ENCODE measurements around the gene AP1M1. TPM values are rescaled to one million over a fixed set of nuclear protein-coding genes. Genes with fewer than 3 reads are reported as not detected.

Gene AP1M1
- polyA plus RNA-seq, 1 donor: 40.1 TPM

DNA sequence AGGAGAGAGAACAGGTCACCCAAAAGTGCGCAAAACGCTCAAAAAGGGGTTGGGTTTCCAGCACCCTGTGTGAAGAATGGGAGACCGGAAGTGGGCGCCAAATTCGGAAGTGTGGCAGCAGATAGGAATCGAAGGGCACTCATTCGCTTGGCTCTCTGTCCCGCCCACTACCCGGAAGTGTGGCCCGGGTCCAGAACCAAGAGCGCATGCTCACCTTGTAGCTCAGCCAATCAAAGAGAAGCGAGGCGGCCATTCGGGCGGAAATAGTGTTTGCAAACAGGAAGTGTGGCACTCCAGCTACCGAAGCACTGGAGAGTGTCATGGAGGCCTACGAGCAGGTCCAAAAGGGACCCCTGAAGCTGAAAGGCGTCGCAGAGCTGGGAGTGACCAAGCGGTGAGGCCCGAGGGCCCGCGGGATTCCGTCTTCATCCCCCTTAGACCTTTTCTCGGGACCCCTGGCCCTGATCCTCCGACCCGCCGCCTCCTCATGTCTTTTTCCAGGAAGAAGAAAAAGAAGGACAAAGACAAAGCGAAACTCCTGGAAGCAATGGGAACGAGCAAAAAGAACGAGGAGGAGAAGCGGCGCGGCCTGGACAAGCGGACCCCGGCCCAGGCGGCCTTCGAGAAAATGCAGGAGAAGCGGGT lies 12.5 kb upstream of the AP1M1 start, which contains the start of gene FAM32A:
TSS of gene FAM32A (plus strand) at position 288 of the 645 bp plus-strand sequence. CDS start at position 321, 33 bp downstream.
- peak; percentile 97 for DNase-seq (ENCODE audit: low read depth)

DNA sequence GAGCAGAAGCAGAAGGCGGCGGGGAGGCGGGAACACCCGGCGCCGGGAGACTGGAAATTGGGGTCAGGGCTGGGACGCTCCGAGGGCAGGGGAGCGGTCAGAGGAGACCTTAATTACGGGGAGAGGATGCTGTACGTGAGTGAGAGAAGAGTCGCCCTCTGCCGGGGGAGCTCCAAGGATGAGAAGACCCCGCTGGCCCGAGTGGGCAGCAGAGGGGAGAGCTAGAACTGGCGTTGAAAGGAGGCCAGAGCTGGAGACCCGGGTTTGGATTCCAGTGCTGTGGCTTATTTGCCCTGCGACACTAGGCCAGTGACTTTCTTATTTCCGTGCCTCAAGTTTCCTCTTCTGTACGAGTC lies 12.0 kb upstream of the AP1M1 start:
- DNase-seq (ENCODE audit: low read depth): no peak

DNA sequence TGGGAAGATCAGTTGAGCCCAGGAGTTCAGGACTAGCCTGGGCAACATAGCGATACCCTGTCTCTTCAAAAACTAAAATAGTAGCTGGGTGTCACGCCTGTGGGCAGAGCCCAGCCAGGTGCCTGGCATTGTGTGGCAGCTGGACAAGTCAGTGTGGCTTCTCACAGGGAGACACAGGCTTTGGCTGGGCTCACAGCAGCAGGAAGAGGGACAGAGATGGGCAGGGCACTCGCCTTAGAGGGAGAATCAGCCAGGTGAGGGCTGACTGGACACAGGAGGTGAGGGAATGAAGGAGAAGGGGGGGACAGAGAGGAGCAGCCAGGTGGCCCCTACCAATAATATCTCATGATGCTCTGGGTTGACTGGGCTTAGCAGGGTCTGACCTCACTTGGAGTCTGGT lies 9.2 kb upstream of the AP1M1 start:
- DNase-seq (ENCODE audit: low read depth): no peak

DNA sequence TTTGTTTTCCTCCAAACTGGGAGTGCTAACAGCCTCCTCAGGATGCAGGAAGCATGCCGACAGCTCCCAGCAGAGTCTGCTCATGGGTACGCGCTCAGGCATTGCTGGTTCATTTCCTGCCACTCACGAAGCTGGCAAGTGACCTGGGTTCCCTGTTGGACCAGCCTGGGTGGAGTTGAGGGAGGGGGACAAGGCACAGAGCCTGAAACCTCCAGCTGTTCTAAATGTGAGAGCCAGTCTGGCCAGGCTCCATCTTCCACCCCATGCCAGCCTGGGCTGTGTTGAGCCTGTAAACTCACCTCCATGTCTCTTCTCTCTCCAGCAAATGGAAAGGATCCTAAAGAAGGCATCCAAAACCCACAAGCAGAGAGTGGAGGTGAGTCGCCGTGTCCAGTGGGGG lies 7.5 kb upstream of the AP1M1 start:
- no peak for DNase-seq (ENCODE audit: low read depth)

DNA sequence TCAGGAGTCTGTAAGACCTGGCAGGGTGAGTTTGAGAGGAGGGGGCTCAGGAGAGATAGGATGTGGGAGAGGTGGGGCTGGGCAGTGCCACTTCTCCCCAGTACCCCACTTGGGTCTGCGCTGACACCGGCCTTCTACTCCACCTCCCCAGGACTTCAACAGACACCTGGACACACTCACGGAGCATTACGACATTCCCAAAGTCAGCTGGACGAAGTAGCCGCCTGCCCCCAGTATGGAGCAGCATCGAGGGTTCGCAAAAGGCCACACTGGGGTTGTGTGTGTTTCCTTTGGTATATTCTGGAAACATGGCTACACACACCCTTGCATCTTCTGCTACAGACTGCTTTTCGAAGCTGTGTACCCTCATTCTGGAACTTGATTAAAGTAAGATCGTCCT lies 7.0 kb upstream of the AP1M1 start:
- DNase-seq (ENCODE audit: low read depth): no peak

DNA sequence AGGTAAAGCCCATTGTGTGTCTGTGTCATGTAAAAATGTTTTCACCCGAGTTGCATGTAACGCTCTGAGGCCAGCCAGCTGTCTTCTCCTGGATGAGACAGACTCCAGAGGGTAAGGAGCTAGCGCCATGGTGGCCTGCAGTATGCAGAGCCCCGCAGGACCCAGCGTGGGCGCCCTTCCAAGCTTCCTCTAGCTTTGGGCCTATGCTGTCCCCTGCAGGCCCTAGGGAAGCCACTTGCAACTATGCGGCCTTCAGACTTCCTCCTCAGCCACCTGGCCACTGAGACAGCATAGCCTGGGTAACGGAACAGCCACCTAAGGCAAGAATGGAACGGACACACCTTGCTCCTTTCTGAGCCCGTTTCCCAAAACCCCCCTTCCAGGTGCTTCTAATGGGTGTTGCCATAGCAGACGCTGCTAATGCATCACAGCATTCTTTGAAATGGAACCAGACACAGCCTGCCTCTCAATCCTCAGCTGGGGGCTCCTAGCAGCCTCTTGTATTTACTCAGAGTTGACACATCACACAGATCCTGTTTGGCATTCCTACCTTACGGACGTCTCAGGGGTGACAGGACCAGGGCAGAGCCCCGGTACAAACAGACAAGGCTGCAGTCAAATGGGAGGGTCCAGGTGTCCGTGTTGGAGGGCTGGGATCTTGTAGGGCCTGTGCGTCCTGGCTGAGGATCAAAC lies 6.3 kb upstream of the AP1M1 start:
- DNase-seq (ENCODE audit: low read depth): no peak

DNA sequence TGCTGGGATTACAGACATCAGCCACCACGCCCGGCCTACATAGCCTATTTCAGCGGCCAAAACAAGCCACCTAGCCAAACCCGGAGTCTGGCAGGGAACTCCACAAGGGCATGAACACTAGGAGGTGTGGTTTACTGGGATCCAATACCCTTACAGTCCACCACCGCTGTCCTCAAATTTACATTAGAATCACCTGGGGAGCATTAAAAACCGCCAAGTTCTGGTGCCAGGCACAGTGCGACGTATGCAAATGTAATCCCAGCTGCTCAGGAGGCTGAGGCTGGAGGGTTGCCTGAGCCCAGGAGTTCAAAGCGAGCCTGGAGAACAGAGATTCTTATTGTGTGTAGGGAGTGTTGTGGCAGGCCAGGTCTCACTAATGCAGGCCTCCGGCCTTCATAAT lies 4.2 kb upstream of the AP1M1 start:
- no peak for DNase-seq (ENCODE audit: low read depth)

DNA sequence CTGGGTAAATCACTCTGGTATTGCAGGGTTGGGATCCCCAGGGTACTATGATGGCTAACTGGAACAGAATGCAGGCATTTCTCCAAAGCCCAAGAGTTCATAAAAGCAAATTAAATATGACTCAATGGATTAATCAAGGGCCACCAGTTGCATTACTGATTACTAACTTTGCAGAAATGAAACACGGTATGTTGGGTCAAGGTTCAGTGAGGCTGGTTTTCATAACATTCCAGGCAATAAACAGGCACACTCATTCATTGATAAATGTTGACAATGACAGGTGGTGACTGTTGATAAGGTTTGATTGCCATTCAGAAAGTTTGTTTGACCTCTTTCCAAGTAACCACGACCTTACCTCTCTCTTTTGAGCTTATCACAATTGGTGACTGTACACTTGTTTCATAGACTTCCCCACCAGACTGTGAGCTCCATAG lies 506 bp upstream of the AP1M1 start:
- no peak for DNase-seq (ENCODE audit: low read depth)

DNA sequence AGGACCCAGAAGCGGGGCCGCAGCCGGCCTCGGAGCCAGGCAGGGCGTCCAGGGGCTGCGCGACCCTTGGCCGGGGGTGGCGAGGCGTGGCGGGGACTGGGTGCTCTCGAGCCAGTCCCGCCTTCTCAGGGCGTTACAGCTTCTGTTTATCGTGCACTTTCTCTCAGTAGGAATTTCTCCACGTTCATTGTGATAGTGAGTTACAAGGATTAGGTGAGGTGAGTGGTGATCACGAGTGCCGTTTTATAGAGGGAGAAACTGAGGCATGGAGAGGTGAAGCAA lies 600 bp downstream of the AP1M1 start:
- DNase-seq (ENCODE audit: low read depth): no peak

DNA sequence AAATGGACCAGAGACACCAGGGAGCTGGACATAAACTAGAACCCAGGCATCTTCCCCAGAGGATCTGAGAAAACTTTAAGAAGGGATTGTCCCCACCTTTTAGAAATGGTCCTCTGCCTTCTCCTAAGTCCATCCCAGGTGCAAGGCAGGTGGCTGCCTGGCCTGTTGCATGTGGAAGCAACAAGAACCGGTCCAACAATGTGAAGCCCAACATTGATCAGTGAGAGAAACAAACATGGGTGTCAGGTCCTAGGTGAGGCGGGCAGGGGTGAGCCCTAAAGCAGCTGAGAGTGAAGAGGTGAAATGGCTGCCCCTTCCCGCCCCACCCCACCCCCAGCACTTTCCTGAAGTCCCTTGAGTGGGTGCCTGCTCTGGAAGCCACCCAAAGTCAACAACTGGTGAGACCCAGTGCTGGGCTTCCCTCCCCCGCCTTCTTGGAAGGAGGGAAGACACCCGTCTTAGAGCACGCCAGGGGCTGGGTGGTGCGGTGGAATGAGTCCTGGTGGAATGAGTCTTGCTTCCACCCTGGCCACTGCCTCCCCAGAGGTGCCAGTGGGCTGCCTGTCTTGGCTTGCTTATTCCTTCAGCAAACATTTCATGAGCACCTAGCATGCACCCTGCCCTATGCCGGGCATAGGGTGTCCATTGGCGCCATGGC lies 1.7 kb downstream of the AP1M1 start:
- no peak for DNase-seq (ENCODE audit: low read depth)

DNA sequence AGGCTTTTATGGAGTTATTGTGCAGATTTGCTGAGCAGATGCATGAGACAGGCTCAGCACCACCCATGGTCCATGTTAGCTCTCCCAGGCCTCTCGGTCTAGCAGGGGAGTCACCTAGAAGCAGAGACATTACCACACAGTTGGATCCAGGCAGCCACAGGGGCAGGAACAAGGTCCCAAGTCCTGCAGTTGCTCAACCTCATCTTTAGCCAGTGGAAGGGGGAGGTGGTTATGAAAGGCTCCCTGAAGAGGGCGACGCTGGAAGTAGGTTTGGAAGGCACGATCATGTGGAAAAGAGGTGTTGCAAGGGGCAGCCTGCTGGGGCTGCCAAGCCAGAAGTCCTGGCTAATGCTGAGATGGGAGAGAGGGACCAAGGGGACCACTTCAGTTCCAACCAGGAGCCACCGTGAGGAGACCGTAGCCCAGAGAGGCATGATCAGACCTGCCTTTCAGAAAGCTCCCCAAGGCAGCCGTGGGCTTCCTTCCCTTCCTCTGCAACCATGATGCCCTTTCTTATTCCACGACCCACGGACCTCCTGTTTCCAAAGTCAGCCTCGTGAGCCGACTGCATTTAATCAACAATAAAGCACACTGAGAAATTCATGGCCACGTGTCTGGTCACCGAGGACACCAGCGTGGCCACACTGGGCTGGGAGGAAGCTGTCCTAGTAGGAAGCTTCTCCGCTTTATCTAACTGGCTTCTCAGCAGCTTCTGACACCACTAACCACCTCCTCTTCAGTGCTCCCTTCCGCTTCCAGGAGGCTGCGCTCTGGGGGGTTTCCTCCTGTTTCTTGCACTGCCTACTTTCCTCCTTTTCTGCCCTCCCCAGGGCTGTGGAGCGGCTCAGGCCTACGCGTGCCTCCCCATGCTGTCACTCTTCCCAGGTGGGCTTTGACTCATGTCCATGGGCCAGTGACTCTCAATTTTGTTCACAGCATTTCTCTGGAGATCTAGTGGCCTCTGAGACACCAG lies 2.6 kb downstream of the AP1M1 start:
- DNase-seq (ENCODE audit: low read depth): no peak

DNA sequence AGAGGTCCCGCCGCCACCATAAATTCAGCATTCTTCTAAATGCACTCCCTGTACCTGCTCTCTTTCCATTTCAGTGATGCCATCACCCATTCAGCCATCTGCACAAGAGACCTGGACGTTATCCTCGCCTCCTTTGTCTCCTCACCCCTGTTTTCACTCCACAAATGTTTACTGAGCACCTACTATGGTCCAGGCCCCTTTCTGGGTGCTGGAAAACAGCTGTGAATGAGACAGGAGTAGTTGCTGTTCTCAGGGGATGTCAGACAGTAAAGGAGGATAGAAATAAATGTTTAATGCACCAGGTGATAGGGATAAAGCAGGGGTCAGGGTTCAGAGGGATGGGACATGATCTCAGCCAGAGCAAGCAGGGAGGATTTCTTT lies 3.3 kb downstream of the AP1M1 start:
- DNase-seq (ENCODE audit: low read depth): no peak

DNA sequence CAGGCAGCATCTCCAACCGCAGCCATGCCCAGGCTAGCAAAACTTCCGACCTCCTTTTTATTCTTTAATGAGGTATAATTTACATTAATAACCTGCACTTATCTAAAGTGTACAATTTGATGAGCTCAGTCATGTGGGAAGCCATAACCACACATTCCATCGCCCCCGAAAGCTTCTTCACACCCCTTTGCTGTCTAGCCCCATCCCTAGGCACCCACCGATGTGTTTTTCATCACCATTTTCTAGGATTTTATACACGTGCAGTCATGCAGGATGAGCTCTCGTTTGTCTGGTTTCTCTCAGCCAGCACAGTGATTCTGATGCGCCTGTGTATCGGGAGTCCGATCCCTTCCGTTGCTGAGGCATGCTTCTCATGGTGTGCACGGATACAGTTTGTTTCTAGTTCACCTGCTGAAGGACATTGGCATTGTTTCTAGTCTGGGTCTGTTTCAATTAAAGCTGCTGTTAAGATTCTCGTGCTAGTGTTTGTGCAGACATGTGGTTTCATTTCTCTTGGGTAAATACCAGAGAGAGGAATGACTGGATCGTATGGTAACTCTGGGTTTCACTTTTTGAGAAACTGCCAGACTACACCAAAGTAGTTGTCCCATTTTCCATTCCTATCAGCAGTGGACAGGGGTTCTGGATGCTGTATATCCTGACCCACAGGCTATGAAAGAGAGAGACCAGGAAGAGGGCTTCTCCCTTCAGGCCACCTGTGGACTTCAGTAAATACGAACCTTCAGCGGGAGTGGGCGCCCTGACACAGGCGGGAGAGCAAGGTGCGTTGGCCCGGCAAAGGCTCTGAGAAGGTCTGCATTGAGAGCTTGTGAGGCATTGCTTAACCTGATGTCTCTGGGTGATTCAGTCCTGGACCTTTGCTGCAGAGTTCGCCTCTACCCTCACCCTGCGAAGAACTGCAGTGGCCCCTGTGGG lies 4.9 kb downstream of the AP1M1 start:
- no peak for DNase-seq (ENCODE audit: low read depth)

DNA sequence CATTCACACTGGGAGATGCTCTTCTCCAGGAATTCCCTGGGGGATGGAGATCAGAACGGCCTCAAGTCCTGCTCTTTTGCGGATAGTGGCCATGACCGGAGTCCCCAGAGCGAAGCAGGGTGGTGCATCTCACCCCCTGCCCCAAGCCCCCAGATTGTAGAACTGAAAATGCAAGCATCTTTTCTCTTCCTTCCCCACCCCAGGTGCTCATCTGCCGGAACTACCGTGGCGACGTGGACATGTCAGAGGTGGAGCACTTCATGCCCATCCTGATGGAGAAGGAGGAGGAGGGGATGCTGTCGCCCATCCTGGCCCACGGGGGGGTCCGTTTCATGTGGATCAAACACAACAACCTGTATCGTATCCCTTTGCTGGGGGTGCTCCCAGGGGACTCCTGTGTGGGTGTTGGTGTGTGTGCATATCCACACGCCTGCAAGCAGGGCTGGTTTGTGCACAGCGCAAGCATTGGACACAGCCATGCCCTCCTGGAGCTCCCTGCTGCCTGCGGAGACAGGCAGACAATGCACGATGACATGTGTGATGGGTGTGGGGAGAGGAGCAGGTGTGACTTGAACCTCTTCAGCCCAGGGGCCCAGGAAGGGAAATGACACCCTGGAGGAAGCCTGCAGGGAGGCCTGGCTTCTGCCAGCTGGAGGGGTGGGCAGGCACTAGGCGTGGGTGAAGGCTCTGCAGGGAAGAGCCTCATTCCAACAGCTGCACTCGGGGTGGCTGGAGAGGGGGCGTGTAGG lies 5.7 kb downstream of the AP1M1 start:
- no peak for DNase-seq (ENCODE audit: low read depth)

DNA sequence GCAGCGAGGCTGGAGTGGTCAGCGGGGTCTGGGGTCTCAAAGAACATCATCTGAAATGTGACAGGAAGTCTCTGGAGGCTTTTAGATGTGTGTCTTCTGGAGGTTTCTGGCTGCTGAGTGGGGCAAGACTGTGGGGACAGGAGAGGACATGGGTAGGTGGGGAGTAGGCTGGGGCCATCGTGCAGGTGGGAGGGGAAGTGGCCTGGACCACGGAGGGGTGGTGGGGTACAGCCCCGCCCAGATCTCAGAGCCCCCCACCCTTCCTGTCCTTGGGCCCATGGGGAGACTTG lies 6.2 kb downstream of the AP1M1 start:
- no peak for DNase-seq (ENCODE audit: low read depth)

DNA sequence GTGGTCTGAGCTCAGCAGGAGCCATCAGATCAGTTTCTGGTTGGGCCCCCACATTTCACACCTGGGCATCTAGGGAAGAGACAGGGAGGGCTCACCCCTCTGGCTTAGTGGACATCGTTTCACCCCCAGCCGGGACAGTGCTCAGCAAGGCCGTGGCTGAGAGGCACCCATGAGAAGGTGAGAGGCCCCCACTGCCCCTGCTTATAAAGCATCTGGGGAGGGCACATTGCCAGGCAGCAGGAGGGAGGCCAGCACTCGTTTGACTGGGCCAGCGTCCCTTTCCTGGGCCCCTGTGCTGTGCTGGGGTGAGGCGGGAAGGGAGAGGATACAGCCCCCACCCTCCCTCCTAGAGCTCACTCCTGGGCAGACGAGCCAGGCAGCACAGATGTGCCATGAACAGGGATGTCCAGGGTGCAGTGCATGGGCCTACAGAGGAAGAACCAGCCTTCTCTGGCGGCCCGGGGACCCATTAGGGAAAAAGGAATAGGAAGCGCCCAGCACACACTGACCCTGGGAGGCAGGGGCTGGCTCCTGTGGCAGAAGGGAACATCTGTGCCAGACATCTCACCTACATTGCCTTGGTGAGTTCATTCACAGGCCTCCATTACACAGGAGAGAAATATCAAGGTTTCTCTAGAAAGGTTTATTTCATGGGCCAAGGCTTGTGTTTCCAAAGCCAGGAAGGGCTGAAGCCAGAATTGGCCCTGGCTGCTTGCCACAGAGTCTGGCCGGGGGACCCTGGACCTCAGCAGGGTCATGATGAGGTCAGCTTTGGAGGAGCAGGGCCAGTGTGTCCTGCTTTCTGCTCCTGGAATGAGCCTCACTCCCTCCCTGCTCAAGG lies 7.7 kb downstream of the AP1M1 start:
- DNase-seq (ENCODE audit: low read depth): no peak

DNA sequence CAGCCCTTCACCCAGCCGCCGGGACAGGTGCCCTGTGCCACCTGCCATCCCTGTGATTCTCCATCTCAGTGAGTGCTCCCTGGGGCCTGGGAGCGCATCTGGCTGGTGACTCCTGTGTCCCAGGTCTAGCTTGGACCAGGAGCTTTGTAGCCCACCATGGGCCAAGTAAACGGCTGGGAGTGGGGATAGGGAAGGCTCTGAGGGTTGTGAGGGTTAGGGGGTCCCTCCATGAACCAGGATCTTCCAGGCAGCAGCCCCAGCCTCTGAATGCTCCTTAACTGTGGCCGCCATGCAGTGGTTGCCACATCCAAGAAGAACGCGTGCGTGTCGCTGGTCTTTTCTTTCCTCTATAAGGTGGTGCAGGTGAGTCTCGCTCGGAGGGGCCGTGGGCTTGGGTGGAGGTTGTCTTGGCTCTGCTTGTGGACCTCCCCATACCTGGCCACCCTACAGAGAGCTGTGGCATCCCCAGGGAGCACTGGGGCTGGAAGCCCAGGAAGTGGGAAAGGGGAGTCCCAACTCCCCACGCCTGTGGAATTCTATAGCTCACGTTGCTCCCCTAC lies 8.4 kb downstream of the AP1M1 start:
- no peak for DNase-seq (ENCODE audit: low read depth)

DNA sequence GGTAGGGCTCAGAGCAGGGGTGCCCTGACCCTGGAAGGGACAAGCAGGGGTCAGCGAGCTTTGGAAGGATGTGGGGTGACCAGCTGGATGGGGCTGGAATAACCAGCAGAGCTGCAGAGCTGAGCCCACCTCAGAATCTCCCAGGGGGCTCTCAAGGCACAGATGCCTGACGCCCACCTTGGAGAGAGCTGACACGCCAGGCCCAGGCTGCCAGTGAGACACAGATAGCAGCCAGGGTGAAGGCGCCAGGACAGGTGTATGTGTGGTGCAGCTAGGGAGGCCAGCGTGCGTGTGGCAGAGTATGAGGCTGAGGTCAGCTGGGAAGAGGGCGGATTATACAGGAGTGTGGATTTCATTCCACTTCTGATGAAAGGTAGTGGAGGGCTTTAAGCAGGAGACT lies 8.9 kb downstream of the AP1M1 start:
- no peak for DNase-seq (ENCODE audit: low read depth)

DNA sequence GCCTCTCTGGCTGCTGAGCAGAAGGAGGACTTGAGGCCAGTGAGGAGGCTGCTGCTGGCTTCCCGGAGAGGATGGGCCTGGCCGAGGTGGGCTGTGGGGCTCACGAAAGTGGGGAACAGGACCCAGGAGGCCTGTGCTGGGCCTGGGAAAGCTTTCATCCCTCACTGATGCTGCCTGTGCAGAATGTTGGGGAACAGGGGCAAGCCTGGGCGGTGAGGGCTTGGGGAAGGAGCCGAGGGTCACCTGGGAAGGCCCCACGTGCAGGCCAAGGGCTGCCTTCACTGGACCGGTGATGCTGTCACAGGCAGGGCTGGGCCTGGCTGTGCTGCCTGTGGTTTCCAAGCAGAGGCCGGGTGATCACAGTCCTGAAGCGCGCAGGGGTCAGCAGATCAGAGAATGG lies 9.4 kb downstream of the AP1M1 start:
- DNase-seq (ENCODE audit: low read depth): no peak

Data from forelimb muscle (tissue), 1 donor.